H9 (cell line): ENCODE measurements around the gene COL23A1. TPM values are rescaled to one million over a fixed set of nuclear protein-coding genes. Genes with fewer than 3 reads are reported as not detected.

Experiments
- DNase-seq: peaks from one replicate; pipeline ENCODE4 v3.0.0-alpha.2; 2017
- H2AFZ ChIP-seq: one replicate; pipeline ENCODE4 v1.6.1; 2013; ENCODE audit warnings: mild to moderate bottlenecking, low read length, control low read depth, moderate library complexity
- H2AK5ac ChIP-seq: 2 replicates; pipeline ENCODE4 v1.6.1; 2013; ENCODE audit warnings: low read length, control low read depth, mixed read lengths; ENCODE audit not compliant: insufficient read length
- H2BK120ac ChIP-seq: one replicate; pipeline ENCODE4 v1.6.1; 2013; ENCODE audit warnings: low read depth, mild to moderate bottlenecking, low read length, control low read depth, inconsistent platforms; ENCODE audit not compliant: poor library complexity, severe bottlenecking
- H2BK12ac ChIP-seq: 2 replicates; pipeline ENCODE4 v1.6.1; 2013; ENCODE audit warnings: low read length, control low read depth, mixed read lengths, low read depth; ENCODE audit not compliant: insufficient read length
- H2BK15ac ChIP-seq: 2 replicates; pipeline ENCODE4 v1.6.1; 2013; ENCODE audit warnings: low read depth, low read length, control low read depth
- H2BK20ac ChIP-seq: one replicate; pipeline ENCODE4 v1.6.1; 2013; ENCODE audit warnings: low read depth, mild to moderate bottlenecking, low read length, control low read depth, inconsistent platforms; ENCODE audit not compliant: poor library complexity, severe bottlenecking
- H2BK5ac ChIP-seq: 2 replicates; pipeline ENCODE4 v1.6.1; 2013; ENCODE audit warnings: low read length, control low read depth, mixed read lengths; ENCODE audit not compliant: insufficient read length
- H3K14ac ChIP-seq: 2 replicates; pipeline ENCODE4 v1.6.1; 2013; ENCODE audit warnings: low read length, control low read depth; ENCODE audit not compliant: insufficient read depth
- H3K18ac ChIP-seq: 2 replicates; pipeline ENCODE4 v1.6.1; 2013; ENCODE audit warnings: low read depth, mild to moderate bottlenecking, mixed read lengths, low read length, control low read depth; ENCODE audit not compliant: insufficient read length
- H3K23ac ChIP-seq: 2 replicates; pipeline ENCODE4 v1.6.1; 2013; ENCODE audit warnings: low read length, control low read depth, mixed read lengths, low read depth; ENCODE audit not compliant: insufficient read length
- H3K23me2 ChIP-seq: 2 replicates; pipeline ENCODE4 v1.6.1; 2013; ENCODE audit warnings: low read depth, mild to moderate bottlenecking, mixed read lengths, low read length, control low read depth; ENCODE audit not compliant: insufficient read length, poor library complexity, severe bottlenecking
- H3K27ac ChIP-seq: 2 replicates; pipeline ENCODE4 v1.5.1; 2013; ENCODE audit warnings: low read length, control low read depth, mixed read lengths, low read depth; ENCODE audit not compliant: insufficient read length
- H3K27me3 ChIP-seq: 2 replicates; pipeline ENCODE4 v1.6.1; 2013; ENCODE audit warnings: low read length, control low read depth, inconsistent platforms; ENCODE audit not compliant: insufficient read depth
- H3K4ac ChIP-seq: 2 replicates; pipeline ENCODE4 v1.6.1; 2013; ENCODE audit warnings: low read depth, mild to moderate bottlenecking, control low read depth, inconsistent platforms, low read length, moderate library complexity
- H3K4me1 ChIP-seq: 2 replicates; pipeline ENCODE4 v1.6.1; 2013; ENCODE audit warnings: low read length, control low read depth, inconsistent platforms; ENCODE audit not compliant: insufficient read depth
- H3K4me2 ChIP-seq: 2 replicates; pipeline ENCODE4 v1.6.1; 2013; ENCODE audit warnings: low read length, control low read depth, mixed read lengths; ENCODE audit not compliant: insufficient read length, insufficient read depth
- H3K56ac ChIP-seq: 2 replicates; pipeline ENCODE4 v1.6.1; 2013; ENCODE audit warnings: low read depth, mild to moderate bottlenecking, mixed read lengths, low read length, control low read depth; ENCODE audit not compliant: insufficient read length
- H3K79me1 ChIP-seq: 2 replicates; pipeline ENCODE4 v1.6.1; 2013; ENCODE audit warnings: low read depth, mild to moderate bottlenecking, moderate library complexity, low read length, control low read depth, inconsistent platforms; ENCODE audit not compliant: insufficient read depth, poor library complexity, severe bottlenecking
- H3K79me2 ChIP-seq: 2 replicates; pipeline ENCODE4 v1.6.1; 2013; ENCODE audit warnings: low read length, control low read depth, inconsistent platforms; ENCODE audit not compliant: insufficient read depth
- H3K9ac ChIP-seq: 2 replicates; pipeline ENCODE4 v1.6.1; 2013; ENCODE audit warnings: low read length, control low read depth, mixed read lengths; ENCODE audit not compliant: insufficient read length; ENCODE audit errors: extremely low read depth
- H3K9me3 ChIP-seq: one replicate; pipeline ENCODE4 v1.6.1; 2013; ENCODE audit warnings: low read depth, low read length, inconsistent platforms; ENCODE audit not compliant: control insufficient read depth
- H3T11ph ChIP-seq: one replicate; pipeline ENCODE4 v1.6.1; 2013; ENCODE audit warnings: mild to moderate bottlenecking, low read length, control low read depth, inconsistent platforms
- H4K20me1 ChIP-seq: one replicate; pipeline ENCODE4 v1.6.1; 2013; ENCODE audit not compliant: control insufficient read depth, insufficient read length, insufficient read depth
- H4K5ac ChIP-seq: 2 replicates; pipeline ENCODE4 v1.6.1; 2013; ENCODE audit warnings: low read depth, mild to moderate bottlenecking, mixed read lengths, low read length, control low read depth; ENCODE audit not compliant: insufficient read length
- H4K8ac ChIP-seq: replicated peaks from 2 replicates; pipeline ENCODE4 v1.6.1; 2013; ENCODE audit warnings: low read length, control low read depth, mixed read lengths, low read depth; ENCODE audit not compliant: insufficient read length
- H4K91ac ChIP-seq: 2 replicates; pipeline ENCODE4 v1.6.1; 2013; ENCODE audit warnings: low read depth, mild to moderate bottlenecking, moderate library complexity, mixed read lengths, low read length, control low read depth; ENCODE audit not compliant: insufficient read length
- H3K27ac Mint-ChIP-seq, 3 experiments: 2 replicates in 2 of 3; 3 replicates in 1 of 3; pipeline ENCODE4 v1.8.0; 2020 to 2021; ENCODE audit warnings: mixed read lengths in 3 of 3, mild to moderate bottlenecking in 1 of 3, moderate library complexity in 1 of 3
- H3K27me3 Mint-ChIP-seq: 2 replicates; pipeline ENCODE4 v1.8.0; 2021; ENCODE audit warnings: low read depth, mild to moderate bottlenecking, moderate library complexity, mixed read lengths
- H3K36me3 Mint-ChIP-seq, 3 experiments: 2 replicates in 2 of 3; 3 replicates in 1 of 3; pipeline ENCODE4 v1.8.0; 2020 to 2021; ENCODE audit warnings: low read depth in 3 of 3, mixed read lengths in 3 of 3; ENCODE audit not compliant: insufficient read depth in 1 of 3
- H3K4me1 Mint-ChIP-seq, 2 experiments: 2 replicates each; pipeline ENCODE4 v1.8.0; 2020; ENCODE audit warnings: mixed read lengths in 2 of 2
- H3K4me3 Mint-ChIP-seq, 2 experiments: 2 replicates in 1 of 2; 3 replicates in 1 of 2; pipeline ENCODE4 v1.8.0; 2020 to 2021; ENCODE audit warnings: mild to moderate bottlenecking in 2 of 2, mixed read lengths in 2 of 2, moderate library complexity in 1 of 2
- H3K9me3 Mint-ChIP-seq, 2 experiments: 2 replicates in 1 of 2; 3 replicates in 1 of 2; pipeline ENCODE4 v1.8.0; 2020; ENCODE audit warnings: mild to moderate bottlenecking in 2 of 2, mixed read lengths in 2 of 2, moderate library complexity in 1 of 2
- CTCF ChIP-seq: fragments of 200-600 bp; sonication (generic); conservative IDR thresholded peaks from 3 replicates; pipeline ENCODE4 v1.8.0; 2021; ENCODE audit warnings: antibody characterized with exemption, mild to moderate bottlenecking
- WGBS: extraction: QIAGEN DNeasy Blood & Tissue Kit; methylation state at CpG from one replicate; pipeline ENCODE4 v1.1.7; 2013; ENCODE audit warnings: missing lambda C conversion rate, low lambda C conversion rate, mixed read lengths; ENCODE audit not compliant: insufficient read length; ENCODE audit errors: extremely low coverage; 5-methylcytosine and 5-hydroxymethylcytosine counted together
- total RNA-seq: library from RNA; stranded (reverse); gene quantifications from 2 replicates; pipeline ENCODE4 v1.2.1, GENCODE V29; 2021

Gene COL23A1
- total RNA-seq, 1 experiment from 2014 or later, result 2.6 TPM

GRCh38 chr5:178424810-178425177 lies 165.4 kb downstream of the COL23A1 start:
- H2BK5ac ChIP-seq, result no peak overlapping the region
- no peaks in the 10 kb centered on the region for H3K23me2 ChIP-seq
- peaks cover 3% of the 10 kb centered on the region for H3K4me1 ChIP-seq
- Mint-ChIP-seq H3K27me3 (no peaks in the 10 kb centered on the region), H3K4me1 (peaks cover 39 to 58% of the 10 kb centered on the region in 2 experiments), H3K27ac (peak overlapping the region; percentile 45 to 61 (median 52); a peak in 4 of 7 replicates), H3K9me3 (no peaks in the 10 kb centered on the region), H3K4me3 (no peak overlapping the region), H3K36me3 (no peaks in the 10 kb centered on the region)
- H3K79me1 ChIP-seq, result no peaks in the 10 kb centered on the region
- no peak overlapping the region for H3K23ac ChIP-seq
- no peak overlapping the region for H2BK20ac ChIP-seq
- no peak overlapping the region for H2BK12ac ChIP-seq
- peak; percentile 20 for DNase-seq
- H3K79me2 ChIP-seq, result no peaks in the 10 kb centered on the region
- no peak overlapping the region for H3K18ac ChIP-seq
- H4K8ac ChIP-seq, result no peak overlapping the region
- H3K9ac ChIP-seq, result no peak overlapping the region
- H2BK120ac ChIP-seq, result no peak overlapping the region
- no peak overlapping the region for H2BK15ac ChIP-seq
- H2AK5ac ChIP-seq, result no peak overlapping the region
- no peak overlapping the region for H4K91ac ChIP-seq
- no peak overlapping the region for H2AFZ ChIP-seq
- TF ChIP-seq CTCF, result no peak
- no CpG with 5 or more reads among the region's 10 CpGs for WGBS
- H3K27ac ChIP-seq, result no peak overlapping the region
- H3K4me2 ChIP-seq, result no peak overlapping the region
- H4K20me1 ChIP-seq, result no peaks in the 10 kb centered on the region
- H4K5ac ChIP-seq, result no peak overlapping the region
- no peaks in the 10 kb centered on the region for H3K9me3 ChIP-seq
- no peak overlapping the region for H3K4ac ChIP-seq
- no peak overlapping the region for H3T11ph ChIP-seq
- no peak overlapping the region for H3K56ac ChIP-seq
- H3K14ac ChIP-seq, result no peak overlapping the region
- H3K27me3 ChIP-seq, result no peaks in the 10 kb centered on the region
